H1 (cell line): Measurements from ENCODE around the gene PDXP. TPM values are rescaled to one million over a fixed set of nuclear protein-coding genes. Genes with fewer than 3 reads are reported as not detected.

Experiments used
- CTCF ChIA-PET: fragments of 300-600 bp; sonication (Branson Sonifier 250); formaldehyde crosslinking; loops from one replicate; lab custom pipeline; 2021; ENCODE audit not compliant: partially characterized antibody; lab: Charles Lee
- POLR2A ChIA-PET: fragments of 300-600 bp; sonication (Branson Sonifier 250); formaldehyde crosslinking; loops from one replicate; lab custom pipeline; 2021; ENCODE audit warnings: inconsistent platforms; ENCODE audit not compliant: partially characterized antibody; lab: Charles Lee
- DNase-seq, 2 experiments: peaks; one replicate each; pipeline versions ENCODE4 v3.0.0 to v3.0.0-alpha.2; 2010 to 2022; ENCODE audit warnings: low spot score in 2 of 2, low read depth in 1 of 2, mixed read lengths in 1 of 2
- FAIRE-seq: peaks from 2 replicates; lab custom pipeline; 2011; peaks lifted over from hg19 to GRCh38; lab: Jason Lieb, UNC
- H2AFZ ChIP-seq: 2 replicates; pipeline ENCODE4 v1.8.1; 2012; ENCODE audit warnings: low read length, inconsistent platforms
- H2AK5ac ChIP-seq: 2 replicates; pipeline ENCODE4 v1.6.1; 2013; ENCODE audit warnings: low read depth, low read length
- H2BK120ac ChIP-seq: replicated peaks from 2 replicates; pipeline ENCODE3; 2013; ENCODE audit warnings: low read depth, low read length, inconsistent platforms
- H2BK12ac ChIP-seq: 2 replicates; pipeline ENCODE4 v1.6.1; 2013; ENCODE audit warnings: low read depth, low read length
- H2BK15ac ChIP-seq: 2 replicates; pipeline ENCODE4 v1.6.1; 2013; ENCODE audit warnings: low read length
- H2BK20ac ChIP-seq: 2 replicates; pipeline ENCODE4 v1.6.1; 2013; ENCODE audit warnings: low read length
- H2BK5ac ChIP-seq: 2 replicates; pipeline ENCODE4 v1.6.1; 2013; ENCODE audit warnings: low read depth, low read length
- H3K14ac ChIP-seq: 2 replicates; pipeline ENCODE4 v1.6.1; 2013; ENCODE audit warnings: inconsistent platforms; ENCODE audit not compliant: insufficient read length
- H3K18ac ChIP-seq: 2 replicates; pipeline ENCODE4 v1.6.1; 2013; ENCODE audit warnings: low read length; ENCODE audit errors: extremely low read depth
- H3K23ac ChIP-seq: 2 replicates; pipeline ENCODE4 v1.6.1; 2013; ENCODE audit warnings: inconsistent platforms; ENCODE audit not compliant: insufficient read length
- H3K23me2 ChIP-seq: 2 replicates; pipeline ENCODE4 v1.6.1; 2013; ENCODE audit warnings: low read depth, low read length
- H3K27ac ChIP-seq: 2 replicates; pipeline ENCODE4 v1.6.1; 2011; ENCODE audit warnings: low read depth, low read length, inconsistent platforms
- H3K27me3 ChIP-seq, 4 experiments: replicated peaks in 1 of 4; 1 replicate in 1 of 4; 2 replicates in 3 of 4; pipeline versions ENCODE4 v1.6.1 to v1.8.1; 2011 to 2013; ENCODE audit warnings: low read length in 3 of 4, mild to moderate bottlenecking in 3 of 4, inconsistent platforms in 2 of 4, mixed read lengths in 2 of 4, moderate library complexity in 1 of 4; ENCODE audit not compliant: control insufficient read depth in 3 of 4, insufficient read depth in 3 of 4; ENCODE audit errors: extremely low read depth in 1 of 4
- H3K36me3 ChIP-seq, 4 experiments: 2 replicates each; pipeline versions ENCODE4 v1.6.1 to v1.8.1; 2011 to 2013; ENCODE audit warnings: mild to moderate bottlenecking in 4 of 4, low read length in 3 of 4, moderate library complexity in 2 of 4, control low read depth in 1 of 4, inconsistent platforms in 1 of 4; ENCODE audit not compliant: insufficient read depth in 4 of 4, control insufficient read depth in 2 of 4
- H3K4ac ChIP-seq: replicated peaks from 2 replicates; pipeline ENCODE3; 2013; ENCODE audit warnings: low read length, low read depth, mixed read lengths, inconsistent platforms; ENCODE audit not compliant: insufficient read length
- H3K4me1 ChIP-seq, 4 experiments: replicated peaks in 1 of 4; 1 replicate in 1 of 4; 2 replicates in 3 of 4; pipeline versions ENCODE4 v1.6.1 to v1.8.1; 2011 to 2013; ENCODE audit warnings: low read length in 3 of 4, inconsistent platforms in 2 of 4, mixed read lengths in 1 of 4; ENCODE audit not compliant: insufficient read depth in 4 of 4, control insufficient read depth in 3 of 4
- H3K4me2 ChIP-seq, 2 experiments: 2 replicates each; pipeline versions ENCODE4 v1.6.1 to v1.8.1; 2011 to 2013; ENCODE audit warnings: low read depth in 2 of 2, low read length in 2 of 2, control low read depth in 1 of 2, inconsistent platforms in 1 of 2, mild to moderate bottlenecking in 1 of 2; ENCODE audit not compliant: insufficient read depth in 1 of 2
- H3K4me3 ChIP-seq, 4 experiments: fragments of 200-600, 300-600 bp in 1 of 4; sonication (generic), shearing (Covaris generic), sonication (Bioruptor Twin) in 1 of 4; 2 replicates each; pipeline versions ENCODE4 v1.5.1 to v1.8.1; 2011 to 2016; ENCODE audit warnings: low read length in 4 of 4, low read depth in 3 of 4, control low read depth in 2 of 4, inconsistent platforms in 2 of 4, mild to moderate bottlenecking in 2 of 4, mixed read lengths in 1 of 4, moderate library complexity in 1 of 4; ENCODE audit not compliant: insufficient read depth in 2 of 4; ENCODE audit errors: extremely low read depth in 1 of 4
- H3K56ac ChIP-seq: replicated peaks from 2 replicates; pipeline ENCODE3; 2013; ENCODE audit warnings: low read depth, mild to moderate bottlenecking, mixed read lengths, low read length, inconsistent platforms; ENCODE audit not compliant: insufficient read length
- H3K79me1 ChIP-seq: 2 replicates; pipeline ENCODE4 v1.6.1; 2013; ENCODE audit warnings: low read depth, low read length, control low read depth
- H3K79me2 ChIP-seq, 2 experiments: 2 replicates each; pipeline versions ENCODE4 v1.6.1 to v1.8.1; 2012 to 2013; ENCODE audit warnings: low read length in 2 of 2, mild to moderate bottlenecking in 2 of 2, inconsistent platforms in 1 of 2; ENCODE audit not compliant: insufficient read depth in 2 of 2, control insufficient read depth in 1 of 2
- H3K9ac ChIP-seq, 4 experiments: replicated peaks in 1 of 4; 1 replicate in 1 of 4; 2 replicates in 3 of 4; pipeline versions ENCODE4 v1.6.1 to v1.8.1; 2011 to 2013; ENCODE audit warnings: low read depth in 3 of 4, low read length in 3 of 4, control low read depth in 2 of 4, mild to moderate bottlenecking in 2 of 4, moderate library complexity in 2 of 4, inconsistent platforms in 1 of 4; ENCODE audit errors: extremely low read depth in 1 of 4
- H3K9me3 ChIP-seq, 2 experiments: 2 replicates each; pipeline versions ENCODE4 v1.6.1 to v1.8.1; 2012 to 2013; ENCODE audit warnings: mild to moderate bottlenecking in 2 of 2, moderate library complexity in 2 of 2, control low read depth in 1 of 2, inconsistent platforms in 1 of 2, low read depth in 1 of 2, low read length in 1 of 2, mixed read lengths in 1 of 2; ENCODE audit not compliant: insufficient read depth in 2 of 2
- H4K20me1 ChIP-seq, 2 experiments: replicated peaks in 1 of 2; 2 replicates each; pipeline versions ENCODE3 to v1.8.1; 2011 to 2013; ENCODE audit warnings: inconsistent platforms in 2 of 2, low read length in 2 of 2, mild to moderate bottlenecking in 1 of 2; ENCODE audit not compliant: insufficient read depth in 2 of 2, control insufficient read depth in 1 of 2
- H4K5ac ChIP-seq: 2 replicates; pipeline ENCODE4 v1.6.1; 2013; ENCODE audit warnings: low read length, low read depth, mixed read lengths, inconsistent platforms; ENCODE audit not compliant: insufficient read length
- H4K8ac ChIP-seq: 2 replicates; pipeline ENCODE4 v1.8.0; 2013; ENCODE audit warnings: mild to moderate bottlenecking, moderate library complexity, low read length, inconsistent platforms; ENCODE audit not compliant: insufficient read depth; ENCODE audit errors: extremely low read depth
- H4K91ac ChIP-seq: replicated peaks from 2 replicates; pipeline ENCODE3; 2013; ENCODE audit warnings: low read length, mixed read lengths, inconsistent platforms; ENCODE audit not compliant: insufficient read length
- BACH1 ChIP-seq: IDR thresholded peaks from 2 replicates; pipeline ENCODE4 v1.6.1; 2012; ENCODE audit warnings: low read length, improper control_type of control experiment
- BRCA1 ChIP-seq: IDR thresholded peaks from 2 replicates; pipeline ENCODE4 v1.6.1; 2012; ENCODE audit warnings: low read depth, low read length, improper control_type of control experiment
- CBX5 ChIP-seq: fragments of 300-800, 300-1000 bp; sonication (generic); IDR thresholded peaks from 2 replicates; pipeline ENCODE4 v1.7.1; 2016; ENCODE audit warnings: antibody characterized with exemption, low read length, low read depth
- CBX8 ChIP-seq: fragments of 300-800, 300-1000 bp; sonication (generic); IDR thresholded peaks from 2 replicates; pipeline ENCODE4 v1.7.1; 2016; ENCODE audit warnings: low read depth, low read length, borderline replicate concordance
- CTBP2 ChIP-seq: IDR thresholded peaks from 2 replicates; pipeline ENCODE4 v1.7.0; 2011; ENCODE audit warnings: borderline replicate concordance, mild to moderate bottlenecking, moderate library complexity, mixed read lengths, low read length; ENCODE audit not compliant: insufficient read depth, insufficient read length
- HDAC6 ChIP-seq: IDR thresholded peaks from one replicate; pipeline ENCODE4 v1.7.1; 2012; ENCODE audit warnings: low read depth, mild to moderate bottlenecking, inconsistent platforms, low read length, moderate library complexity
- POU5F1 ChIP-seq: IDR thresholded peaks from 2 replicates; pipeline ENCODE4 v1.6.1; 2011; ENCODE audit warnings: low read depth, mild to moderate bottlenecking, low read length, moderate library complexity
- RBBP5 ChIP-seq: IDR thresholded peaks from 2 replicates; pipeline ENCODE4 v1.7.1; 2012; ENCODE audit warnings: low read depth, mild to moderate bottlenecking, inconsistent platforms, low read length, moderate library complexity, borderline replicate concordance
- SP2 ChIP-seq: IDR thresholded peaks from 2 replicates; pipeline ENCODE4 v1.6.1; 2012; ENCODE audit warnings: mild to moderate bottlenecking, low read length, inconsistent platforms
- SRF ChIP-seq: IDR thresholded peaks from 2 replicates; pipeline ENCODE4 v1.6.1; 2011; ENCODE audit warnings: mild to moderate bottlenecking, low read depth, low read length, moderate library complexity
- TCF12 ChIP-seq: IDR thresholded peaks from 2 replicates; pipeline ENCODE4 v1.6.1; 2011; ENCODE audit warnings: low read depth, mild to moderate bottlenecking, low read length
- TEAD4 ChIP-seq: IDR thresholded peaks from 2 replicates; pipeline ENCODE4 v1.6.1; 2012; ENCODE audit warnings: low read depth, low read length, inconsistent platforms, mixed read lengths
- YY1 ChIP-seq: IDR thresholded peaks from 2 replicates; pipeline ENCODE4 v1.6.1; 2011; ENCODE audit warnings: low read depth, mild to moderate bottlenecking, low read length
- ZNF274 ChIP-seq: IDR thresholded peaks from 2 replicates; pipeline ENCODE4 v1.7.0; 2012; ENCODE audit warnings: low read length, borderline replicate concordance; ENCODE audit errors: extremely low read depth
- WGBS, 2 experiments: shearing (Covaris generic) in 1 of 2; methylation state at CpG; one replicate each; pipeline versions ENCODE4 v1.1.6 to v1.1.7; 2013 to 2015; ENCODE audit warnings: low lambda C conversion rate in 2 of 2, mixed read lengths in 2 of 2, inconsistent platforms in 1 of 2, low coverage in 1 of 2, missing lambda C conversion rate in 1 of 2; ENCODE audit not compliant: insufficient replicate concordance in 2 of 2, insufficient coverage in 1 of 2, insufficient read length in 1 of 2; ENCODE audit errors: extremely low coverage in 1 of 2, missing lambda C conversion rate in 1 of 2; 5-methylcytosine and 5-hydroxymethylcytosine counted together
- polyA plus RNA-seq, 7 experiments: library from polyadenylated mRNA; depleted of rRNA in 3 of 7; stranded (reverse) in 5 of 7; unstranded in 2 of 7; fragments of >200 nt in 5 of 7; fragments of 200-250 nt in 2 of 7; gene quantifications; 1 replicate in 5 of 7; 2 replicates in 1 of 7; 4 replicates in 1 of 7; pipeline versions ENCODE4 v1.2.1 to v1.2.3, GENCODE V29; 2011 to 2013; ENCODE audit warnings: missing spikeins in 2 of 7, mixed read lengths in 2 of 7
- total RNA-seq: library from RNA; stranded (reverse); fragmentation: NEBNext Ultra II Directional; extraction: Animal tissue kit (Norgen Biotek cat#: 25700); gene quantifications from 2 replicates; pipeline ENCODE4 v1.2.1, GENCODE V29; 2021

Gene PDXP
- total and polyA plus RNA-seq, 2 of the 8 experiments (the other 6 are each of a cell fraction or from before 2014, with no cell fraction given), result 36.6 to 67.7 TPM

DNA sequence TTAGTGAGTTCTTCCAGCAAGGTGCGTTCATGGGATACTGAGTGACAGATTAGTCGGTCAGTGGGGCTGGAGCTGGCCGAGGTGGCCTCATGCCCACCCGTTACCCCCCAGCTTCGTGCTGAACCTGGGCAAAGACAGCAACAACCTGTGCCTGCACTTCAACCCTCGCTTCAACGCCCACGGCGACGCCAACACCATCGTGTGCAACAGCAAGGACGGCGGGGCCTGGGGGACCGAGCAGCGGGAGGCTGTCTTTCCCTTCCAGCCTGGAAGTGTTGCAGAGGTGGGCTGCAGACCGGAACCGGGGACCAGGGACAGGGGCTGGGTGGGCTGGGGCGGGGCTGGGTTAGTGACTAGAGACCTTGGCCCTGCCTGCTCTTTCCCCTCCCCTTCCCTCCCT lies 19.8 kb downstream of the PDXP start:
- H3K4me2 ChIP-seq, result no peak overlapping the region
- TF ChIP-seq YY1 (no peak), CBX5 (no peak), POU5F1 (no peak), SP2 (no peak), CTBP2 (no peak), TCF12 (no peak), RBBP5 (no peak), BACH1 (no peak), TEAD4 (no peak), BRCA1 (no peak), HDAC6 (no peak), CBX8 (no peak), SRF (no peak), ZNF274 (no peak)

More for the DNA sequence above, 19.8 kb downstream of the PDXP start:
- FAIRE-seq, result no peak
- no peak overlapping the region for H2BK20ac ChIP-seq
- H3K14ac ChIP-seq, result no peak overlapping the region
- no peaks in the 10 kb centered on the region for H3K36me3 ChIP-seq
- 85% methylated on average over 18 of the region's 18 CpGs; no CpG with 5 or more reads in 1 of the 2 experiments for WGBS, 2 experiments
- no peak overlapping the region for H3K18ac ChIP-seq
- H4K91ac ChIP-seq, result peak overlapping the region; percentile 73
- H3K9ac ChIP-seq, result no peak overlapping the region
- peak overlapping the region; percentile 77 for H2BK120ac ChIP-seq
- no peak overlapping the region for H2BK5ac ChIP-seq
- CTCF ChIA-PET, result interaction anchor here (0.7 to 16.3 kb wide), 6 partner anchors 16 to 72 kb away, joined by 3 to 261 read pairs (median 4); partner anchors contain the start of genes PDXP, SH3BP1 and TRIOBP
- no peak overlapping the region for H4K8ac ChIP-seq
- no peak overlapping the region for H3K27ac ChIP-seq
- H3K23me2 ChIP-seq, result peaks cover 2% of the 10 kb centered on the region; the same call in 1 of the 2 replicates
- no peak overlapping the region for H3K56ac ChIP-seq
- no peak overlapping the region for H2AFZ ChIP-seq
- H3K4me1 ChIP-seq, result peaks cover 0 to 16% (median 13%) of the 10 kb centered on the region in 4 experiments; a peak in 6 of 7 replicates
- no peaks in the 10 kb centered on the region for H3K79me1 ChIP-seq
- no peaks in the 10 kb centered on the region for H3K79me2 ChIP-seq
- H4K5ac ChIP-seq, result no peak overlapping the region
- H4K20me1 ChIP-seq, result peaks cover 0 to 2% of the 10 kb centered on the region in 2 experiments
- no peak overlapping the region for H3K4ac ChIP-seq
- peak overlapping the region; percentile 97; the same call in 1 of the 2 replicates for H2BK15ac ChIP-seq
- H3K27me3 ChIP-seq, result peaks cover 0 to 2% (median 0%) of the 10 kb centered on the region in 4 experiments; a peak in 1 of 7 replicates
- 0 out of 2 replicates have a peak overlapping the region, but pooled peaks have one; percentile 60 for H2BK12ac ChIP-seq
- POLR2A ChIA-PET, result interaction anchor here (1.1 to 1.8 kb wide), 2 partner anchors 69 to 124 kb away, joined by 3 to 8 read pairs; partner anchors contain the start of gene GGA1
- no peaks in the 10 kb centered on the region for H3K9me3 ChIP-seq
- no peak overlapping the region for H3K4me3 ChIP-seq
- H3K23ac ChIP-seq, result no peak overlapping the region
- no peak for DNase-seq
- H2AK5ac ChIP-seq, result peak overlapping the region; percentile 98; the same call in 1 of the 2 replicates
